GM10248 (cell line): ENCODE data around the gene PTPRN2.
"Not testable (repeated sequence)": the region's sequence is repeated elsewhere in the genome, so short reads cannot be mapped to it uniquely, and the experiment has no call there.

Source experiments
- CTCF ChIA-PET: fragments of 300-600 bp; sonication (Branson Sonifier 250); formaldehyde crosslinking; extraction: SDS; loops from one replicate; lab custom pipeline; 2021; ENCODE audit warnings: antibody characterized with exemption; lab: Yijun Ruan, JAX
- POLR2A ChIA-PET: fragments of 350-650 bp; sonication (Branson Sonifier 250); formaldehyde crosslinking; extraction: SDS; loops from one replicate; lab custom pipeline; 2020; ENCODE audit warnings: antibody characterized with exemption; lab: Yijun Ruan, JAX
- DNase-seq: peaks from one replicate; pipeline ENCODE4 v3.0.0; 2012; ENCODE audit errors: extremely low spot score
- TF ChIP-seq, protein P1 (sequence below): IDR thresholded peaks from 2 replicates; pipeline ENCODE4 v1.5.1; 2012; ENCODE audit warnings: mild to moderate bottlenecking, low read depth; ENCODE audit errors: extremely low read depth, missing control alignments, control extremely low read depth

The PTPRN2 gene

DNA sequence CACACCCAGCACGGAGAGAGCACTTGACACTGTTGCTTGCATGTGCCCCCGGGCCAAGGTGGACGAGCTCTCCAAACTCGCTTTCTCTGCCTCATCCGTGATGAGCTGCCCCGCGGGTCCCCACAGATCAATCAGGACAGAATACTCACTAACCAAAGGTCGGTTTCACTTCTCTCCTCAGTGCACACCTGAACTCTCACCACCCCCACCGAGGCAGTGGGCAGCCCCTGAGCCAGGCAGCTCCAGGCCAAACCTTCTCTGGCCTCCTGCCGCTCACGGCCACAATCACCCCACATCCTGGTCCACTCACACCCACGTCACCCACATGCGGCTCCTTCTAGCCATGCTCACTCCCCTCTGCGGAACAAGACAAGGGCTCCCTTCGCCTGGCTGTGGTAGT lies 806.9 kb downstream of the PTPRN2 start:
- TF ChIP-seq, protein P1, sequence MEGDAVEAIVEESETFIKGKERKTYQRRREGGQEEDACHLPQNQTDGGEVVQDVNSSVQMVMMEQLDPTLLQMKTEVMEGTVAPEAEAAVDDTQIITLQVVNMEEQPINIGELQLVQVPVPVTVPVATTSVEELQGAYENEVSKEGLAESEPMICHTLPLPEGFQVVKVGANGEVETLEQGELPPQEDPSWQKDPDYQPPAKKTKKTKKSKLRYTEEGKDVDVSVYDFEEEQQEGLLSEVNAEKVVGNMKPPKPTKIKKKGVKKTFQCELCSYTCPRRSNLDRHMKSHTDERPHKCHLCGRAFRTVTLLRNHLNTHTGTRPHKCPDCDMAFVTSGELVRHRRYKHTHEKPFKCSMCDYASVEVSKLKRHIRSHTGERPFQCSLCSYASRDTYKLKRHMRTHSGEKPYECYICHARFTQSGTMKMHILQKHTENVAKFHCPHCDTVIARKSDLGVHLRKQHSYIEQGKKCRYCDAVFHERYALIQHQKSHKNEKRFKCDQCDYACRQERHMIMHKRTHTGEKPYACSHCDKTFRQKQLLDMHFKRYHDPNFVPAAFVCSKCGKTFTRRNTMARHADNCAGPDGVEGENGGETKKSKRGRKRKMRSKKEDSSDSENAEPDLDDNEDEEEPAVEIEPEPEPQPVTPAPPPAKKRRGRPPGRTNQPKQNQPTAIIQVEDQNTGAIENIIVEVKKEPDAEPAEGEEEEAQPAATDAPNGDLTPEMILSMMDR, result no peak
- DNase-seq, result no peak
- ChIA-PET CTCF (no interaction called here), POLR2A (no interaction called here)

DNA sequence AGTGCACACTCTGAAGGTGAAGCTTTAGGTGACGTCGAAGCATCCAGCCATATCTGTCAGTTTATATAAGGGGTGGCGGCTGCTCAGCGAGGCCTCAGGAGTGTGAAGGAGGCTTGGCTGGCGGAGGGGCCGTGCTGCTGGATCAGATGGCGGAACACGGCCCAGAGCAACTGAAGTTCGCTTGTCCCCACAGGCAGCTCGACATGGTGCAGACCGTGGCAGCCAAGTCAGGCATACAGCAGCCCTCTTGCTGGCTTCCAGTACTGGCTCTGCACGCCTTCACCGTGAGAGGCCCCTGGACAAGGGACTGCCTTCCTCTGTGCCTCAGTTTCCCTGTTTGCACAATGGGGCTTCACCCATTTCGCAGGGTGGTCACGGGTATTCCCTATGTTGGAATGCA lies 807.3 kb downstream of the PTPRN2 start:
- TF ChIP-seq, protein P1, result no peak
- no peak for DNase-seq
- ChIA-PET CTCF (no interaction called here), POLR2A (no interaction called here)

DNA sequence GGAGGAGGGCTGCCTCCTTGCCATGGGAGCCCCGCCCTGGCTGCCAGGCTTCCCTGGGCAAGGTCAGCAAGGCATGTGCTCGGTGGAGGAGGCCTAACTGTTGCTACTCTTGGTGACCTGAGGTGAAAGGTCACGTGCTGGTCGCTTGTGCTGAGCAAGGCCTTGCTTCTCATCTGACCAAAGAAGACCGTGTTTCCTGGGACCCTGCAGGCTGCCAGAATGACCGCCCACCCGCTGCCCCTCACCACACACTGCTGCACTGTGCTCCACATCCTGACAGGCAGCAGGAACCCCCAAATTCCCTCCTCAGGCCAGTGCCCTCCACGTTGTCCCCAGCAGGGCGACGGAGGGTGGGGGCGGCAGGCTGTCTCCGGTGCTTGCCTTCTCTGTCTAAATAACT lies 808.4 kb downstream of the PTPRN2 start:
- POLR2A ChIA-PET, result no interaction called here
- TF ChIP-seq, protein P1, result no peak
- no peak for DNase-seq
- CTCF ChIA-PET, result no interaction called here

DNA sequence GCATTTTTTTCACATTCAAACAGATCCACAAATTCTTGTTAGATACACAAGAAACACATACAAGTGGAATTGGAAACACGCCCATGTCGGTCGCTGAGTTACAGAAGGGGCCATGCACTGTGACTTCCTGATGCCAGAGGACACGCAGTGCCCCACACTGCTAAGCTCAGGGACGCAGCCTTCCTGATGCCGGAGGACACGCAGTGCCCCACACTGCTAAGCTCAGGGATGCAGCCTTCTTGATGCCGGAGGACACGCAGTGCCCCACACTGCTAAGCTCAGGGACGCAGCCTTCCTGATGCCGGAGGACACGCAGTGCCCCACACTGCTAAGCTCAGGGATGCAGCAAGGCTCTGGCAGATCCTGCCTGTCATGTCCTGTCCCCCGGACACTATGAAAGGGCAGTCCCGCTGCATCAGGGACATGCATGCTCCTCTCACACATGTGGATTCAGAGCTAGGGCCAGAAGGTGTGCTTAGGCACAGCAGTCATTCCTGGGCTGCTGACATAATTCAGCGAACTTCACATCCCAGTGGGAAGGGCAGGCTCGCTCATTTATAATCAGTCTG lies 810.3 kb downstream of the PTPRN2 start:
- DNase-seq, POLR2A ChIA-PET, CTCF ChIA-PET: not testable (repeated sequence)

DNA sequence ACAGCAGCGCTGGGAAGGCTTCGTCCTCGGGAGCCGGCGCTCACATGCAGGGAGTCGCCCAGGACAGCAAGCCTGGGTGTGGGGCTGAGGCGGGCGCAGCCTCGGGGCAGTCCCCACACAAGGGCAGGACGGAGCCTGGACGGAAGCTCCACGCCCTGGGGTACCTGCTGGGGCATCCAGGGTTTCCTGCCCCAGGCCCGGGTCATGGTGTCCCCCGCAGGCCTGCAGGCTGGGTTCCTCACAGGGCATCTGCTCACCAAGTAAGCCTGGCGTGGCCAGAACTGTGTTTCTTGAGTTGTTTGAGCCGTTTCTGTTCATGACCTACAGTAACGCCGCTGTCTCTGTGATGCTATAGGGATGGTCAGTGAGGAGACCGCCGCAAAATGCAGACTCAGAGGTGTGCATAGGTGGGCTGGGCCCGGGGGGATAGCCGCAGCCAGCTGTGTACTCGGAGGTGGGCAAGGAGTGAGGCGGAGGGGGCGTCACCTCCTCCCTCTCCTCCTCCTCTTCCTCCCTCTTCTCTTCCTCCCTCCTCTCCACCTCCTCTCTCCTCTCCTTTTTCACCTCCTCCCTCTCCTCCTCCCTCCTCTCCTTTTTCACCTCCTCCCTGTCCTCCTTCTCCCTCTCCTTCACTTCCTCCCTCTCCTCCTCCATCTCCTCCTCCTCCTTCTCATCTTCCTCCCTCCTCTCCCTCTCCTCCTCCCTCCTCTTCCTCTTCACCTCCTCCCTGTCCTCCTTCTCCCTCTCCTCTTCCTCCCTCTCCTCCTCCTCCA lies 811.9 kb downstream of the PTPRN2 start:
- TF ChIP-seq, protein P1, result no peak
- ChIA-PET POLR2A (no interaction called here), CTCF (no interaction called here)
- DNase-seq, result no peak

DNA sequence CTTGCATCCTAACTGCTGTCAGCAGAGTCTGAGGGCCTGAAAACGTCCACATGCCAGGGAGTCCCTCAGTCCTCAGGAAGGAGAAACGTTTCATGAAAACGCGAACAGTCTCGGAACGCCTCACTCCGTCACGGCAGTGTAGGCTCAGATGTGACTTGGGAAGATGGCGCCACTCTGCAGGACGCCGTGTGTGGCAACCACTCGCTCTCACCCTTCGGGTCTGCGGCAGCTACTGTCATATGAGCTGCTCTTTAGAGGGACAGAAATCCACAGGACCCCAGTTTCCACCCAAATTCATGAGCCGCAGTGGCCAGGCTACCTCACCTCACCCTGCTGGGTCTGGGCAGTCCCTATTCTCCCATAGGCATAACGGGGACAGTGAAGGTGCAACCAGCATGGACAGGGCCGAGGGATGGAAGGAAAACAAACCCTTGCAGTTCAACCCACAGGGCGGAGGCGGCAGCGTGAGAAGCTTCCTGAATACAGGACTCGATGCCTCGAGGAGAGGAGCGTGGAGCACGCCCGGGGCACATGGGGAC lies 812.5 kb downstream of the PTPRN2 start:
- POLR2A ChIA-PET, result no interaction called here
- TF ChIP-seq, protein P1, result no peak
- no peak for DNase-seq
- CTCF ChIA-PET, result no interaction called here

DNA sequence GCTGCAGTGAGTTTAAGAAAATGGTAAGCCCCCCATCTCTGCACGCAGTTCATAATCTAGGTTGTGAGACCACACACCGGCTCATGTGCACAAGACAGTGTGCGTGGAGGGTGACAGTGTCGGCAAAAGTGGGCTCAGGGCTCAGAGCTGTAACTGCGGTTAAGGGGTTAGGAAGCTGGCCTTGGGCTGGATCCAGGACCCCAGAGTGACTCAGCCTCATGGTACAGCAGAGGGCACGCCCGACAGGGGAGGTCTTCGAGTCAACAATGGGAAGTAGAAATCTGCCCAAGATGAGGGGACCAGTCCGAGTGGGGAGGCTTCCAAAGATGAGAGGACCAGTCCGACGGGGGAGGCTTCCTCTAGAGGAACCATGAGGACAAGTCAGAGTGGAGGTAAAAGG lies 813.1 kb downstream of the PTPRN2 start:
- TF ChIP-seq, protein P1, result no peak
- ChIA-PET CTCF (interaction anchor here (1.7 kb wide), 1 partner anchor 14 kb away, joined by 5 read pairs; no protein-coding TSS in a partner anchor), POLR2A (no interaction called here)
- DNase-seq, result no peak
